Measurements from ENCODE around the gene GALNT14. TPM values are rescaled to one million over a fixed set of nuclear protein-coding genes. Genes with fewer than 3 reads are reported as not detected.

Gene GALNT14
- total RNA-seq, 1 donor from 2014 or later = 1.7 TPM

DNA sequence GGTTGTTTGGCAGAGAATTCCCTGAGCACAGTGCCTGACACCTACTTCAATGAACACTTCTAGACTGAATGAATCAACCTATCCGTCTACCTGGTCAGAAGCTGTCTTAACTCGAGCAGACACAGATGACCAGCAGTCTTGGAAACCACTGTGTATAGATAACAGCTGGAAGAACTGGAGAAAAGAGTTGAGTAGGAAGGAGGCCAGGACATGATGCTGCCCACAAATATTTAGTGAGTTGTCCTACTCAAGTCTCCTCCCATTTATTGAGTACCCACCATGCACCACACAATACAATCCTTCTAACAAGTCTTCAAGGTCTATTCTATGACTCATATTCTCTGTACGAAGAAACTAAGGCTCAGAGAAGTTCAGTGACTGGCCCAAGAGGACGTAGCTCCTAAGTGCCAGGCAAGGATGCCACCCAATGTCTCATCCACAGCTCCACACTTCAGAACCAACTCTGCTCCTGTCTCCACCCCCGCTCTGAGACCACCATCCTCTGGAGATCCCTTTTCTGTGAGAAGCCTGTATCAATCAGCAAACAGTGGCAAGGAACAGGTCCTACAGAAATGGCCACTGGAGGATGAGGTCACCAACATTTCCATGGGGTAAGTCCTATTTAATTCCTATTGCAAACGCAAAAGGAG is 62.2 kb downstream of the GALNT14 start:
- Histone ChIP-seq H3K27ac (no peak overlapping the region), H3K27me3 (no peaks in the 10 kb centered on the region), H3K9me3 (no peaks in the 10 kb centered on the region), H3K4me3 (no peak overlapping the region), H3K36me3 (no peaks in the 10 kb centered on the region), H3K4me1 (no peaks in the 10 kb centered on the region)
- TF ChIP-seq POLR2A (IDR thresholded peaks at IDR 0.05) (no peak), POLR2AphosphoS5 (IDR thresholded peaks at IDR 0.05; ENCODE audit: insufficient read depth in 1 of 2, low read depth in 1 of 2) (no peak)
- TF ChIP-seq, protein P1, sequence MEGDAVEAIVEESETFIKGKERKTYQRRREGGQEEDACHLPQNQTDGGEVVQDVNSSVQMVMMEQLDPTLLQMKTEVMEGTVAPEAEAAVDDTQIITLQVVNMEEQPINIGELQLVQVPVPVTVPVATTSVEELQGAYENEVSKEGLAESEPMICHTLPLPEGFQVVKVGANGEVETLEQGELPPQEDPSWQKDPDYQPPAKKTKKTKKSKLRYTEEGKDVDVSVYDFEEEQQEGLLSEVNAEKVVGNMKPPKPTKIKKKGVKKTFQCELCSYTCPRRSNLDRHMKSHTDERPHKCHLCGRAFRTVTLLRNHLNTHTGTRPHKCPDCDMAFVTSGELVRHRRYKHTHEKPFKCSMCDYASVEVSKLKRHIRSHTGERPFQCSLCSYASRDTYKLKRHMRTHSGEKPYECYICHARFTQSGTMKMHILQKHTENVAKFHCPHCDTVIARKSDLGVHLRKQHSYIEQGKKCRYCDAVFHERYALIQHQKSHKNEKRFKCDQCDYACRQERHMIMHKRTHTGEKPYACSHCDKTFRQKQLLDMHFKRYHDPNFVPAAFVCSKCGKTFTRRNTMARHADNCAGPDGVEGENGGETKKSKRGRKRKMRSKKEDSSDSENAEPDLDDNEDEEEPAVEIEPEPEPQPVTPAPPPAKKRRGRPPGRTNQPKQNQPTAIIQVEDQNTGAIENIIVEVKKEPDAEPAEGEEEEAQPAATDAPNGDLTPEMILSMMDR (IDR thresholded peaks at IDR 0.05) = no peak
- DNase-seq (ENCODE audit: extremely low spot score in 2 of 2) = peak; percentile 28 to 54
- intact Hi-C loops (cut with DNase I) = no loop called here

DNA sequence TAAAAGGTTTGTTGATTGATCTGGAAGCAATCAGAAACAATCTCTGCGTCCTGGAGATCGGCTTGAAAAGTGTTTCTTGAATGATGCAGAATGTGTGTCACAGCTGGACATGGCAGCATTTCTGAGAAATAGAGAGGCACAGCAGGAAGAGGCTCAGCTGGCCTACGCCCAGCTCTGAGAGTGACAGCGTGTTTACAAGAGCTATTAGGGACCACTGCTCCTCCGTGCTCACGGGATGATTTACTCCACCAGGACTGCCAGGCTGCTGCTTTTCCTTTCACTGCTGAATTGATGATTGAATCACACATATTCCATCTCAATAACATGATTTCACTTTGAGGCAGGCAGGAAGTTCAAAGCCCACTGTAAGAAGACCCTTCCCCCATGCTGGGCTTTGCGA is 62.8 kb downstream of the GALNT14 start:
- Histone ChIP-seq H3K27ac (no peak overlapping the region), H3K27me3 (no peaks in the 10 kb centered on the region), H3K36me3 (no peaks in the 10 kb centered on the region), H3K4me1 (no peaks in the 10 kb centered on the region), H3K4me3 (no peak overlapping the region), H3K9me3 (no peaks in the 10 kb centered on the region)
- intact Hi-C loops (cut with DNase I) = no loop called here
- DNase-seq (ENCODE audit: extremely low spot score in 2 of 2) = peak in 1 of 2 donors; percentile 27
- no peak for TF ChIP-seq POLR2AphosphoS5 (IDR thresholded peaks at IDR 0.05; ENCODE audit: insufficient read depth in 1 of 2, low read depth in 1 of 2)
- TF ChIP-seq, protein P1 (IDR thresholded peaks at IDR 0.05) = no peak
- TF ChIP-seq POLR2A (IDR thresholded peaks at IDR 0.05) = no peak

DNA sequence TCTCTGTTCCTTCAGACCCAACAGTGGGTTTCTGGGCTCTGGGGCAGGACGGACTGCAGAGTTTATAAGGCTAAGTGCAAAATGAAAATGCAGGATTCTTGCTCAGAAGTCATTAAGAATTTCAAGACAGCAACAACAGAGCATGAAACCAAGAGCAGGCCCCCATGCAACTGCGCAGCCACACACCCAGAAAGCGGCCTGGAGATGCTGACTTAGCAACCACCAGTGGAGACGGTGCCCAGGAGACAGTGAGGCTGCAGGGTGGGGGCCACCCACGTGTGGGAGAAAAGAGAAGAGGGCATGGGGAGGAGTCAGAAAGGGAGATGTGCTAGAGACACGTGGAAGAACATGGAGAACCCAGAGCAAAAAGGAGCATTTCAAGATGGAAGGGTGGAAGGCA is 66.5 kb downstream of the GALNT14 start:
- Histone ChIP-seq H3K27me3 (no peaks in the 10 kb centered on the region), H3K27ac (no peak overlapping the region), H3K4me1 (no peaks in the 10 kb centered on the region), H3K36me3 (no peaks in the 10 kb centered on the region), H3K4me3 (no peak overlapping the region), H3K9me3 (no peaks in the 10 kb centered on the region)
- DNase-seq (ENCODE audit: extremely low spot score in 2 of 2) = no peak
- intact Hi-C loops (cut with DNase I) = no loop called here
- TF ChIP-seq POLR2A (IDR thresholded peaks at IDR 0.05) = no peak
- no peak for TF ChIP-seq POLR2AphosphoS5 (IDR thresholded peaks at IDR 0.05; ENCODE audit: insufficient read depth in 1 of 2, low read depth in 1 of 2)
- TF ChIP-seq, protein P1 (IDR thresholded peaks at IDR 0.05) = no peak

DNA sequence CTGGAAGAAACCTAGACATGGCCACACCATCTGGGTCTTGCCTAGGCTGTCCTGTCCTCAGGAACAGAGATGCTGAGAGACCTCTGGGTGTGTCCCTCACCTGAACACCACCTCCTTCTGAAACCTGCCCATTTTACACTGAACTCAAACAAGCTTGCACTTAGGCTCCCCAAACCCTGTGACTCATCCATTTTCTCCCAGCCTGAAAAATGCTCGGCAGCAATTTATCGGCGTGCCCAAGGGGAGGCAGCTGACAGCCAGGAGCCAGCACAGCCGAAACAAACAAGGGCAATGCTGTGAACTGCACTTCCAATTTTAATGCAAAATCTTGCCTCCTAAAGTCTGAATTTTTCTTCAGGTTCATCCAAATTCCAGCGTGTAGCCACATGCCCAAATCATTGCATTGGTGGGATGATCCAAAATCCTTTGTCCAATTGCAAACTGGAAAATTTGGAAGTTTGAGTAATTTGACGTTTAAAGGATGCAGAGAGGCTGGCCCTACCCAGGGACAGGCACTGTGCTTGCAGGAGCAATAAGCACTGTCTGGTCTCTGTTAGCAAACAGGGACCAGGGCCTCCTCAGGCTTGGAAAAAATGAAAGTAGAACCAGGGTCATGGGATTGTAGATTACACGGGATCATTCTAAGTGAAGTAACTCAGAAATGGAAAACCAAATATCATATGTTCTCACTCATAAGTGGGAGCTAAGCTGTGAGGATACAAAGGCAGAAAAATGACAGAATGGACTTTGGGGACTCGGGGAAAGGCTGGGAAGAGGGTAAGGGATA is 67.7 kb downstream of the GALNT14 start:
- intact Hi-C loops (cut with DNase I) = no loop called here
- no peaks in the 10 kb centered on the region for H3K27me3 ChIP-seq
- H3K4me1 ChIP-seq = no peaks in the 10 kb centered on the region
- DNase-seq (ENCODE audit: extremely low spot score in 2 of 2) = no peak
- H3K27ac ChIP-seq = no peak overlapping the region
- H3K9me3 ChIP-seq = no peaks in the 10 kb centered on the region
- TF ChIP-seq POLR2A (IDR thresholded peaks at IDR 0.05) = no peak
- H3K4me3 ChIP-seq = no peak overlapping the region
- no peaks in the 10 kb centered on the region for H3K36me3 ChIP-seq

DNA sequence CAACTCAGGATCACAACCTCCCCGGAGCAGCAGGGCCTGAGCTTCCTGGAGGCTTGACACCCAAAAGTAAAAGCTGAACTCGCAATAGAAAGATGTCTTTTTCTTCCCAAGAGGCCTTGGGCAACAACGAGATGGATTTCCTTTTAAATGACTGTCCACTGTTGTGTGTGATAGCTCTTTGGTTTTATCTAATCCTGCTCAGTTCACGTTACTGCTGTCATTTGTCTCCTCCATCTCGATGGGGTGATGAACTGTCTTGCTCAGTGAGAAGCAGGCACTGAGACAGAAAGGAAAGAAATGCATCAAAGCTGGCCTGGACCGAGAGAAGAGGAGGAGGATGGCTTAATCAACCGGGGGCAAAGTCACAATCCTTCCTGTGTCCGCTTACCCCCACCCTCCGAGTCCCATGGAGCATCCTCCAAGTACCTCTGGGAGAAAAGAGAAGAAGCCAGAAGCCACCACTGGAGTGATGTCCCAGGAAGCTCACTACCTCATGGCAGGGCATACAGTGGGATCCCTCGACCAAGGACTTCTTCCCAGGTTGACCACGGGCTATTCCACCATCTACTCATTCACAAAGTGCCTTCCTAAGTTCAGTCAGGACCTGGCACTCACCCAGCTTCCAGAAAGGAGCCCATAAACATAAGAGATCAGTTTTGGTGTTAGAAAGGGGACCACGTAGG is 68.5 kb downstream of the GALNT14 start:
- TF ChIP-seq POLR2AphosphoS5 (IDR thresholded peaks at IDR 0.05; ENCODE audit: insufficient read depth in 1 of 2, low read depth in 1 of 2) (no peak), POLR2A (IDR thresholded peaks at IDR 0.05) (no peak)
- TF ChIP-seq, protein P1 (IDR thresholded peaks at IDR 0.05) = no peak
- Histone ChIP-seq H3K36me3 (no peaks in the 10 kb centered on the region), H3K4me1 (no peaks in the 10 kb centered on the region), H3K4me3 (no peak overlapping the region), H3K27ac (no peak overlapping the region), H3K27me3 (no peaks in the 10 kb centered on the region), H3K9me3 (no peaks in the 10 kb centered on the region)
- intact Hi-C loops (cut with DNase I) = no loop called here
- DNase-seq (ENCODE audit: extremely low spot score in 2 of 2) = no peak

Measured in vagina (tissue), 2 donors.